Amniotic stem cell (primary cell): ENCODE results near the gene LRRC43.
"Not testable (repeated sequence)": the region's sequence is repeated elsewhere in the genome, so short reads cannot be mapped to it uniquely, and the experiment has no call there.

Experiments
- DNase-seq: peaks from one replicate; lab custom pipeline; 2025; lab: John Stamatoyannopoulos, UW

Gene LRRC43

GRCh38 chr12:122194804-122195203, 11.9 kb downstream of the LRRC43 start:
- DNase-seq, result no peak

DNA sequence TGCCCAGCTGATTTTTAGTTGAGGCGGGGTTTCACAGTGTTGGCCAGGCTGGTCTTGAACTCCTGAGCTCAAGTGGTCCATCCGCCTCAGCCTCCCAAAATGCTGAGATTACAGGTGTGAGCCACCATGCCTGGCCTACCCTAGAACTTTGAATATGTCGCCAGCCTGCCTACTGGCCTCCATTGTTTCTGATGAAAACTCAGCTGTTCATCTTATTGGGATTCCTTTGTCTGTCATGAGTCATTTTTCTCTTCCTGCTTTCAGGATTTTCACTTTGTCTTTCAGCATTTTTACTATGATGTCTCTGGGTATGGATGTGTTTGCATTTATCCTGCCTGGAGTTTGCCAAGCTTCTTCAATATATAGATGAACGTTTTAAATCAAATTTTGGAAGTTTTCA, 12.5 kb downstream of the LRRC43 start:
- no peak for DNase-seq

GRCh38 chr12:122197612-122197966, 14.7 kb downstream of the LRRC43 start:
- DNase-seq, result no peak

GRCh38 chr12:122199484-122200355, 16.8 kb downstream of the LRRC43 start:
- no peak for DNase-seq

DNA sequence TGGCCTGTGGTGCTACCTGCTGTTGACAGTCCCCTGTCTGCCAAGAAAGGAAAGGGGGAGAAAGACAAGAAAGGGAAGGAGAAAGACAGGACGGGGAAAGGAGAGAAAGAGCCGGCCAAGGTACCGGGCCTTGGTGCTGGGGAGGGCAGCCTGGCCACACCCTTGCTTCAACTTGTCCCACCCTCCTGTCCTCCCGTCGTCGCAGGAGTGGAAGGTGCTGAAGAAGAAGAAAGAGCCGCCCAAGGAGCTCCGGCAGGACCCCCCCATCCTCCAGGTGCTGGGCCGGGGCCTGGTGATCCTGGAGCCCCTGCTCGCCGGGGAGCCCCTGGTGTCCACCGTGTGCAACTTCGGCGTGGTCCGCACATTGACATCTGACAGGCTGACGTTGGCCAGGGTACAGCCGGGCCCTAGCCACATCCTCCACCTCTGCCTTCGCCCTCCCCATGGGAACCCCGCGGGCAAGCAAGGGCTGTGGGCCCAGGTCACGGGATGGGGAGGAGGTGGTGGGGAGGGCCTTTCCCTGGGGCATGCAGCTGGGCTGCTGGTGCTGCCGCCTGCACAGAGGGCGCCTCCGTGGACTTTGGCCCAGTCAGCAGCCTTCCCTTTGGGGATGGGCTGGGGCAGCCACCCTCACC, 17.7 kb downstream of the LRRC43 start:
- DNase-seq, result no peak

DNA sequence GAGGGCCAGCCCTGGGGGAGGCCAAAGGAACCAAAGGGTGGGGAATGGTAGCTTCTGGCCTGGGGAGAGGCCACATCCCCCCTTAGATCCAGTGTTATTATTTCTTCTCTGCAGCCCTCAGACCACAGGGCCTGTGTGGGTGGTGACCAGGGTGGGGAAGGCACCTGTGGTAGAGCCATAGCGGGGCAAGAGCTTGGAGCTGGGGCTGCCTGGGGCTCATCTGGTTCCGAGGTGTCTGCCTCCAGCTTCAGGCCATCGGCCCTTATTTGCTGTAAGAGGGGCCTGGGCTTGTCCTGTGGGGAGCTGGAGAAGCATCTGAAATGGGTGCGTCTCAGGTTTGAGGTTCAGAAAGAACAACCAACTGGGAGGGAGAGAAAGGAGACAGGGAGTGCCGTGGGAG, 18.5 kb downstream of the LRRC43 start:
- DNase-seq, result no peak

DNA sequence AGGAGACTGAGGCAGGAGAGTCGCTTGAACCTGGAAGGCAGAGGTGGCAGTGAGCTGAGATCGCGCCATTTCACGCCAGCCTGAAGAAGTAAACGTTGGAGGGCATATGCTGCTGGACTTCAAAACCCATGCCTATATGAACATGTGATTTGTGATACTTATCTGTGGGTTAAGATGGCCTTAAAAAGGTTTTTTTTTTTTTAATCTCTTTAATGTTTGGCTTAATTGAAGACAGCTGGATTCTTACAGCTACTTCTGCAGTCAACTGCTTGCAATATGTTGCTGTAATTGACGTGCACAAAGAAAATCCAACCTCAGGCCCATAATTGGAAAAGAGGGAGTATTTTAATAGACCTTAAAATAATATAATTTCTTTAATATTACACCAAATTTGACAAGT, 19.1 kb downstream of the LRRC43 start:
- DNase-seq, result no peak

- DNase-seq, result not testable (repeated sequence)
Observed at GRCh38 chr12:122202811-122203210, 19.9 kb downstream of the LRRC43 start.

- no peak for DNase-seq
Observed at GRCh38 chr12:122203301-122204166, 20.6 kb downstream of the LRRC43 start, which contains the start of gene B3GNT4. TSS of gene B3GNT4 (plus strand) at chr12:122203709. CDS start at chr12:122204619, 910 bp downstream.

GRCh38 chr12:122204167-122205052, 21.5 kb downstream of the LRRC43 start:
- no peak for DNase-seq

- no peak for DNase-seq
Observed at GRCh38 chr12:122205053-122205925, 22.4 kb downstream of the LRRC43 start.

GRCh38 chr12:122206111-122206881, 23.4 kb downstream of the LRRC43 start:
- DNase-seq, result no peak

DNA sequence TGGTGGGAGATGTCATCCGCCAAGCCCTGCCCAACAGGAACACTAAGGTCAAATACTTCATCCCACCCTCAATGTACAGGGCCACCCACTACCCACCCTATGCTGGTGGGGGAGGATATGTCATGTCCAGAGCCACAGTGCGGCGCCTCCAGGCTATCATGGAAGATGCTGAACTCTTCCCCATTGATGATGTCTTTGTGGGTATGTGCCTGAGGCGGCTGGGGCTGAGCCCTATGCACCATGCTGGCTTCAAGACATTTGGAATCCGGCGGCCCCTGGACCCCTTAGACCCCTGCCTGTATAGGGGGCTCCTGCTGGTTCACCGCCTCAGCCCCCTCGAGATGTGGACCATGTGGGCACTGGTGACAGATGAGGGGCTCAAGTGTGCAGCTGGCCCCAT, 24.1 kb downstream of the LRRC43 start:
- no peak for DNase-seq

DNA sequence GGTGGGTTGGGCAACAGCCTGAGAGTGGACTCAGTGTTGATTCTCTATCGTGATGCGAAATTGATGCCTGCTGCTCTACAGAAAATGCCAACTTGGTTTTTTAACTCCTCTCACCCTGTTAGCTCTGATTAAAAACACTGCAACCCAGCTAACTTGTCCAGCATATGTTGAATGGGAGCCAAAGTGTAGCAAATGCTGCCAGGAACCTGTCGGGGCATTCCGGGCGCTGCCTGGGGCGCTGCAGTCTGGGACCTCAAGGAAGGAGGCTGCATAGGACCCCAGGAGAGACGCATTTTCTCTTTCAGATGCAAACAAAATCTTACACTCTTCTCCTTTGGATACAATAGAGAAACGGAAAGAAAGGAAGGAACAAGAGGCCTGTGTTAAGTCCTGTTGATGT, 24.5 kb downstream of the LRRC43 start:
- no peak for DNase-seq

DNA sequence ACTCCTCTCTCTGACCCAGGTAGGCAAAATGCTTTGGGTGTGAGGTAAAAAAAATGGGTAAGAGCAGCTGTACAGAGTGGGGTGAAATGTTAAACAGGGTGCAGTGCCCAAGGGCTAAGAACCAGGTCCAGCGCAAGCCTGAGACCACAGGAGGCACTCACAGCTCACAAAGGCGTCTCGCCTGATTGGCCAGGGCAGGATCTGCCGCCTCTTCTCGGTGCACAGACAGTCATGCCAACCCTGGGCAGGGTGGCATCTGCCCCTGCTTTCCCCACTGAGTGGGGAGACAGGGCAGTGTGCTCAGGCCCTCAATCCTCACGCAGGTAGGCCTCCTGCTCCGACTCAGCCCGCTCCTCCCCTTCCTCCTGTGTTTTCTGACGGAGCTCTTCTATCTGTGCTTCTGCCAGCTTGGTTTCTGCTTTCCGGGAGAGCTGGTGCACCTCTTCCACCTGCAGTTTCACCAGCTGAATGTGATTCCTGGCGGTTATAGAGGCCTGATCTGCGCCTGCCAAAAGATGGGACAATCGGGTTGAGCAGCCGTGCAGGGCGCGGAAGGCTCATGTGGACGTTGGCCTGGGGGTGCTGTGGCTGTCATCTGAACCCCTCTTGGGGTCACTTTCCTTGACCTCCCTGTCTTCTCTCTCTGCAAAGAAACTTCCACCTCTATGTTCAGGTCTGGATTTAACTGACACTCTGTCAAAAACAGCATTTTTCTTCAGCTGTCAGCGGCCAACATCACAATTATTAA, 25.3 kb downstream of the LRRC43 start:
- no peak for DNase-seq

DNA sequence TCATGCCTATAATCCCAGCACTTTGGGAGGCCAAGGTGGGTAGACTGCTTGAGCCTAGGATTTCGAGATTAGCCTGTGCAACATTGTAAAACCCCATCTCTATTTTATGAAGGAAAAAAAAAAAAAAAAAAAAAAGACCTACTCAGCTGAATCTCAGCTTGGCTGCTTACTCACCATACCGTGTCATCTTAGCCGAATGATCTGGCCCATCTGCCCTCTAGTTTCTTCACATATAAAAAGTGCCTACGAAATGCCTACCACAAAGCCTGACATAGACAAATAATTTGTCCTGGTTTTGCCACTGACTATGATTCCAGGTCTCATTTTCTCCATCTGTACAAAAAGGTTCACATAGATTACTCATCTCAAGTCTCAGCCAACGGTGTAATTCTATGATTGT, 32.8 kb downstream of the LRRC43 start:
- DNase-seq, result no peak

DNA sequence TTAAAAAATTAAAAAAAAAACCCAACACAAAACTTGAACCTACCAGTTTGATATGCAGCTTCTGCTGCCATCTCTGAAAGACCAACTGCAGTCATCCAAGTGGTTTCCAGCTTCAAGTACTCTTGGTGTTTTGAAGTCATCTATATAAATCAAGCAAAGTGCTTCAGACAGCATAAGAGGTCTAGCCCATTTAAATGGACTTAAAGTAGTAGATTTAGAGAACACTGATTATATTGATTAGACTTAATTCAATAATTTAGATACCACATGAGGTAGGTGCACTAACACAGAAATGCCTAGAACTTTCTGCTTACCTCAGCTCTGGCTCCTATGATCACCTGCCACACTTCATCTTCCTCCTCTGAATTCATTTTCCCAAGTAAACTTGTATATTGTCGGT, 33.5 kb downstream of the LRRC43 start:
- no peak for DNase-seq

DNA sequence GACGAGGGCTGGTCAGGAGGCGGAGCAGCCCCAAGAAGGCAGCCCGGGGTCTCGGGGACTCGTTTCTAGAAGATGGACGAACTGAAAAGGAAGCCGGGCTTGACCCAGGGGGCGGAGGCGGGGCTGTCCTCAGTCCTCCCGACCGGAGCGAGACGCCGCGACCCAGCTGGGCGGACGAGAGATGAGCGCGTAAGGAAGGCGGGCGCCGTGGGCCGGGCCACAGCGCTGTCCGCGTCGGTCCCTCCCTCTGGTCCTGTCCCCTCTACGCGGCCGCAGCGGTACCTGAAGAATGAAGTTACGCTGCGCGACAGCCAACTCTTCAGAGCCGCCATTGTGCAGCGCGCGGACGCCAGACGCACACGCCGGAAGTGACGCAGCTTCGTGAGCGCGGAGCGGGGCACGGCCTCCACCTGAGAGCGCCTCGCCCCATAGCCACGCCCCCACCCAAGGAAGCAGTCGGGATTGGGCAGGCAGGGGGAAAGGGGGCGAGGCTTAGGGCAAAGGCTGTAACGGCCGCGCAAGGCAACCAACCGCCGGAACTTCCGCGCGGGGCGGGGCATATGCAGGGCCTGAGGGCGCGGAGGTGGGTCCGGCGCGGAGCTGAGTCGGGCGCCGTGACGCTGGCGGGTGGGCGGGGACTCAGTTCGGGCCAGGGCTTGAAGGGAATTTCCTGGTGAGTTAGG, 42.9 kb downstream of the LRRC43 start, which contains the start of gene DIABLO:
Gene DIABLO (minus strand): TSS at position 370 of the 683 bp plus-strand sequence. CDS start 38 bp downstream, at position 332.
- peak; percentile 99 for DNase-seq
